Activated CD4-positive, alpha-beta T cell treated with anti-CD3 and anti-CD28 coated beads, Interleukin-2, amount 50 U/mL, for 1 hour (primary cell): ENCODE data around the gene HYPK.
A peak's percentile ranks its signal among the peaks of the same experiment; 100 is the strongest.

ENCODE experiments used
- DNase-seq: peaks from one replicate; pipeline ENCODE4 v3.0.0-alpha.2; 2020

The HYPK gene

GRCh38 chr15:43800286-43801141, at the start of gene HYPK:
Gene HYPK (plus strand): TSS chr15:43800599. CDS start chr15:43800623, 24 bp downstream.
- DNase-seq, result peak; percentile 90

DNA sequence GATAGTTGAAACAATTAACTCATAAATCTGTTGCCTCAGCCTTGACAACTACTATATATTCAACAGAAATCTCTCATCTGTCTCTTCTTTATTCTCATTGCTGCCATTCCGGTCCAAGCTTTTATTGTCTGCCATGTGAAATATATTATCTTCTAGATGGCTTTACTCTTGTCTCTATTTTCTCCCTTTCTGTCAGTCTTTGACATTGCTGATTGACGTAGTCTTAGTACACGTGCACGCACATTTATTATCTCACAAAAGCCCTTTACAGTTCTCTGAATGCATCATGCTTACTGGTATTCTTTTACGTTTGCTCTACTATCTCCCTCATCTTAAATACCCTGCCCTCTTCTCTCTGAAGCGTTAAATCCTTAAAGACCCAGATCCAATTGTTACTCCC, 48.5 kb upstream of the HYPK start:
- DNase-seq, result no peak

- no peak for DNase-seq
Observed at GRCh38 chr15:43762824-43763223, 37.6 kb upstream of the HYPK start.

GRCh38 chr15:43763819-43764446, 36.5 kb upstream of the HYPK start:
- DNase-seq, result no peak

GRCh38 chr15:43769584-43770228, 30.7 kb upstream of the HYPK start:
- peak; percentile 68 for DNase-seq

DNA sequence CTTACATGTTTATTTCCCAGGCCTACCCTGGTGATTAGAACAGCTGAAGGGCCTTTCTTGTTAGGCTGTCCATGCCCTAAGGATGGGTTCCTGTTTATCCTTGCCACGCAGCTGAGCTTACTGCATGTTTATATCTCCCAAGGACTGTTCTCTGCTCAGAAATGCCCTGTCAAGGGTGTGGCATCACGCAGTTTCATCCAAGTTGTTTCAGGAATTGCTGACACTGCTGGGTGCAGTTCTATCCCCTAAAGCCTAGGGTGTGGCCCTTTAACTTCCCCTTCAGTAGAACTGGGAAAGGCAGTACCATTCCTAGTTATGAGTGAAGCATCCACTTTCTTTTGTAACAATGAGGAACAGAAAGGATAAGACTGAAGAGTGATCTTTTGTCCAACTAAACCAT, 28.6 kb upstream of the HYPK start:
- no peak for DNase-seq

- no peak for DNase-seq
Observed at GRCh38 chr15:43772624-43773023, 27.8 kb upstream of the HYPK start.

DNA sequence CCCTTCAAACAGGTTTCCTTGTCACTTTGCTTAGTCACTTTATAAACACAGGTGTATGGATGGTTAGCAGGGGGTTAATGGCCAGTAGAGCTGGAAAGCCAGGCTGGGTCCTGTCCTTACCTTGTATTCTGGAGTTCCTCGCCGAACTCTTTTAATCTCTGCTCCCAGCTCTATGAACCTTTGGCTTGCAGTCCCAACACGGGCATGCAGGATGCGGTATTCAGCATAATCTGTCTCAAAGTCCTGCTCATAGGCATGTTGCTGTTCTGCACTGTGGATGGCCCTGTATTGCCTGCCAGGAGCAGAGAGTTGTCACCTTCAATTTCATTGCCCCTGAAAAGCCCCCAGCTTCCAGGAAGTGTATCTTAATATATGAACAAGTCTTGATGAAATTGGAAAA, 26.3 kb upstream of the HYPK start:
- no peak for DNase-seq

DNA sequence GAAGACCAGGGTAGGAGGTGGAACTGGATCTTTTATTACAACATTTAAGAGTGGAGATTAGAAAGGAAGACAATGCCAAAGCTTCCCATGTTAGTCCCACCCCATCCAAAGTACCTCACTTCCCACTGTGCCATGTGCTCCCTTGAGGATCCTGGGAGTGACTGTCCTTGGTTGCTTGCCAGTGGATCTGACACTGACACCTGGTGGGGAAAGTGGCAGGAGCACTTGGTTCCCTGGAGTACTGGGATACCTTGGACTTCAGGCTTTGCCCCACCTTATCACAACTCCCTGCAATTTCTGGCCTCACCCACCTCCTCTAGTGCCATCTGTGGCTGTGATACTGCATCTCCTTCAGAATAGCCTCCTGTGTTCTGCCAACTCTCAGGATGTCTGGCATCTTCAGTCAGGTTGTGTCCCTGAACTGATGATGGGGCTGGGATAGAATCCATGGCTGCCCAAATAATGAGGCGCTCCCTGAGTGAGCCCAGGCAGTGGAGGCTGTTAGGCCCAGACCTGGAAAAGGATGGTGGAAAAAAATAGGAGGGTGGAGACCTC, 24.9 kb upstream of the HYPK start:
- DNase-seq, result no peak

DNA sequence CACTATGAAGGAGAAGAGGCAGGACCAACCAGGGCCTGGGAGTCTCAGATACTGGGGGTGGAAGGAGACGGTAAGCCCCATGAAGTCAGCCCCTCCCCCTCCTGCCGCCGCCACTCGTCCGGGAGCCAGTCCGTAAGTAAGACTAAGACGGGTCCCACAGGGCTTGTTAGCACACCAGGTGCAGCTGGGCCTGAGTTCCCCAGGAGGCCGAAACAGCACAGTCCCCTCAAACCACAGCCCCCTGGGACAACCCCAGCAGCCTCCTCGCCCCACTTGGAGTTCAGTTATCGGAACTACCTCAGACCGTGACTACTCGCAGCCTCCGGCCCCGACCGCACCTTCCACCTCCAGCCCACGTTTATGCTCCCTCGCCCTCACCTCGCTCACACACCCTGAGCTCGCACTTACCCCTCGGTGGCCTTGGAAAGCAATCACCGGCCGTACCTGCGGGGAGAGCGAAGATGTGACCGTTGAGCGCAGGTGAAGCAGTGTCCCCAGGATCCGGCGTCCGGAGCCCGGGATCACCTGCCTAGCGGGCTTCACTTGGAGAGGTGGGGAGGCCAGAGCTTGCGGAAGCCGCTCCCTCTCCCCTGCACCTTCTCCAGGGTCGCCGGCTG, 24.2 kb upstream of the HYPK start:
- no peak for DNase-seq

DNA sequence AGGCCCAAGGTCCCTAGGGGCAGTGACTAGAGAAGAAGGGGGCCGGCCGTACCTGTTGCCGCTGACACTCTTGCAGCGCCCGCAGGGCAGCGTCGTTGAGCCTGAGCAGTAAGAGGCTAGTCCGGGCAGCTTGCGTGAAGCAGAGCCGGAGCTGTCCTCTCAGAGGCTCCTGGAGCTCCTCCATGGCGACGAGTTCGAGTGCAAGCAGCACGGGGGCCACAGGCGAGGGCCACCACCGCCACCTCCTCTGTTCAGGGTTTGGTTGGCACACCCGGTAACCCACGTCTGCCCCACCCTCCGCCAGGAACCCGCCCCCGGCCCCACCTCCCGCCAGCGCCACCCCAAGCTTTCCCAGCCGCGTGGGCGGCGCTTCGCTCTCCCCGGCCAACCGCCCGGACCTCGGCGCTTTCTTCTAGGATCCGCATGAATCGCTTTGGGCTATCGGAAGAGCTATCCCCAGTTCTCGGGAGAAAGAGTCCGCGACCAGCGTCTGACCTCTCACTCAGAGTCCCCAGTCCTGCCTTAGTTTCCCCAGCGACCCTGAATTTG, 23.6 kb upstream of the HYPK start, which contains the start of gene ELL3:
ELL3 (minus strand) TSS at position 249 of the 549 bp plus-strand sequence; CDS start at position 184, 65 bp downstream.
- DNase-seq, result peak; percentile 74

- DNase-seq, result peak; percentile 80
Observed at GRCh38 chr15:43777267-43777914, 23.0 kb upstream of the HYPK start.

GRCh38 chr15:43779016-43779415, 21.4 kb upstream of the HYPK start:
- no peak for DNase-seq

- no peak for DNase-seq
Observed at GRCh38 chr15:43789409-43789808, 11.0 kb upstream of the HYPK start.

DNA sequence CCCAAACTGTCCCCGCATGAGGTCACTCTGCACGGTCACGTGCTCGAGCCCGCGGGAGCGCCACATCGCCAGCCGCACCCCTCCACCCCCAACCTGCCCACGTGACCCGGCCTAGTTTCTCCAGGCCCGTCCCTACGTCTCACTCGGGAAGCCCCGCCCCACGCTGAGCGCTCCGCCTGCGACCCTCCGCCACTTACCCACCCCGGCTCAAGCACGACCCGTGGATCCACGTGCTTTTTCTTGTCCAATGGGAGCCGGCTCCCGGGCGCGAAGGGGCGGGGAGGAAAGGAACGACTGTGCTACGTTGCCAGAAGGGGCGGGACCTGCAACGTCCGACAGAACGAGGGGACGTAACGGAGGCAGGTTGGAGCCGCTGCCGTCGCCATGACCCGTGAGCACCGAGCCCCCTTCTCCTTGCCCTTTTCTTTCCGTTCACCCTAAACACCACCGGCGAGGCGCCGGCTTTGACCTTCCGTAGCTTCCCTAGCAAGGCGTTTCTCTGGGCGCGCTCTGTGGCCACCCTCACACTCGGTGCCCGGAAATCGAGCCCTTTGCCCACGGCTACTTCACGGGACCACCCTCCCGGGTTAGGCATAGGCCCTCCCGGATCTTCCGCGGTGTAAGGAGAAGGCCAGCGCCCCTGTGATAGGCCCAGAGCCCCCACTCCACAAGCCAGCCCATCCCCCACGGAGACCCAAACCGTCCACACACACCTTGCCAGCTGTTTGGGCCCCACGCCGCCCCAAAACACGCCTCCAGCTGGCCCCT, 8.2 kb upstream of the HYPK start, which contains the start of gene SERF2:
SERF2 (plus strand) TSS at position 328 of the 768 bp plus-strand sequence; CDS start at position 385, 57 bp downstream.
- DNase-seq, result peak; percentile 99

DNA sequence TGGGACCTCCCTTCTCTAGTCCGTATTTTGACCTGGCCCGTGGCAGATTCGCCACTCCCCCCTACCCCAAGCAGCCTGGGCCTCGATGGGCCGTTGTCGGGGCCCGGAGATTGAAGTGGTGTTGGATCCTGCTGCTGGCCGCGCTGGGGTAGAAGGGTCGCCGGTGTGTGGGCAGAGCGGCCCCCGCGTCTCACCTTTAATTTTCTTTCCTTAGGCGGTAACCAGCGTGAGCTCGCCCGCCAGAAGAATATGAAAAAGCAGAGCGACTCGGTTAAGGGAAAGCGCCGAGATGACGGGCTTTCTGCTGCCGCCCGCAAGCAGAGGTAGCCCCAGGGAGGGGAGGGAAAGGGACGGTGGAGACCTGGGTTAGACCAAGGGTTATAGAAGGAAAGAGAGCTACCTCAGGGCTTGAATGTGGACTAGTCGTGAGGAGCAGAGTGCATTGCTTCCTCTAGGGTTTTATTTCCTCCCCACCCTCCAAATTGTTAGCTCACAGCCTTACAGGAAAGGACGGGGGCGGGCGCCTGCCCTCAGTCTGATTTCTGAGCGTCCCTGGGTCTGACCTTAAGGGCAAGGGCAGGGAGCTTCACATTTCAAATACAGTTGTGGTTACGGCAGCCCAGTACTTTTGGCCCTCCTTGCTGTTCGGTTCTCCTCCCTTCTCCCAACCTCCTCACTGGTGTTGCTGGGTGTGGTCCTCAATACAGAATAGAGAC, 7.5 kb upstream of the HYPK start:
- DNase-seq, result no peak

DNA sequence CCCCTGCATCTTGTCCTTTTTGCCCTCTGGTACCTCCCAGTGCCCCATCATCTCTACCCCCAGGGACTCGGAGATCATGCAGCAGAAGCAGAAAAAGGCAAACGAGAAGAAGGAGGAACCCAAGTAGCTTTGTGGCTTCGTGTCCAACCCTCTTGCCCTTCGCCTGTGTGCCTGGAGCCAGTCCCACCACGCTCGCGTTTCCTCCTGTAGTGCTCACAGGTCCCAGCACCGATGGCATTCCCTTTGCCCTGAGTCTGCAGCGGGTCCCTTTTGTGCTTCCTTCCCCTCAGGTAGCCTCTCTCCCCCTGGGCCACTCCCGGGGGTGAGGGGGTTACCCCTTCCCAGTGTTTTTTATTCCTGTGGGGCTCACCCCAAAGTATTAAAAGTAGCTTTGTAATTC, 6.8 kb upstream of the HYPK start:
- no peak for DNase-seq

DNA sequence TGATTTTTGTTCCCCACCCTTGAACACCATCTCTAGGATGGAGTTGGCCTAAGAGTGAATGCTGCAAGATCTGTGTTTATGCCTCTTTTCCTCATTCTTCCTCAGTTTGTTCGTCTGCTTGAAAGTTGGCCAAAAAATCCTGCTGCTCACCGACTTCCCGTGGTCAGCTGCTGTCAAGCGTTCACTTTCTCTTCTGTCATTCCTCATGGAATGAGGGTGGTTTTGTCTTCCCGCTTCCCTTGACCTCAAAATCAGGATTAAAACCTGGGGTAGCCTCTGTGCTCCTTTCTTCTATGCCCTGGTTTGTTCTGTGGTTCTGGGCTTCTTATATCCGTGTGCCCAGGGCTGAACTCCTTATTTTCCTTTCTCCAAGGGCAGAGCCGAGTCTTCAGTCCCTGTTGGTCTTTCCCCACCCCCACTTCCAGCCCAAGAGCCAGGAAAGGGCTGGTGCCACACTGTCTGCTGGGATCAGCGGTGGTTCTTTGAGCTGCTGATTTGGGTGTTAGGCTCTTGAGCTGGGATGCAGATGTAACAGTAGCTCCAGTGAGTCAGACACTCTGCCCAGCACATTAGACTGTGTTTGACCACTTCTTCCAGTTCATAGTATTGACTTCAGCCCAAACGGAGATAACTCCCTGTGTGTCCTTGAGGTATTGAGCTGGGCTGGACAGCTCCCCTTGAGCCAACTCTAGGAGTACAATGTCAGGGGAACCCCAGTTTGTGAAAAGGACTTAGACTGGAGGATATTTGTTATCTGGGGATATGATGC, 5.9 kb upstream of the HYPK start:
- DNase-seq, result no peak

DNA sequence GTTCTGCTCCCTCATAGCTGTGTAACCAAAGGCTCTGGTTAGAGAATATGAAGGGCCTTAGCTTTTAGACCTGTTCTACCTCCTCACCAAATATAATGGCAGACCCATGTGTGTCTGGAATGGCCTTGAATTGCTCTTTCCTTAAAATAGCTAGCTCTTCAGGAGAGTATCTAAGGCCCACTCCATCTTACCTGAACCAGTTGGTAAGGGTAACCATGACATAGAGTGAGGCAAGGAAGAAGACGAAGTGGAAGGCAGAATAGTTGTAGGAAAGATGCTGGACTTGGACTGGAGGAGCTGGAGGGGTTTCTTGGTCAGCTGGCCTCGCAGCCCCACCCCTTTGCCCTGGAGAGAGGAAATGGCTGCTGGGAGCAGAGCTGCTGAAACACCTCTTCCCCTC, 5.2 kb upstream of the HYPK start:
- no peak for DNase-seq

DNA sequence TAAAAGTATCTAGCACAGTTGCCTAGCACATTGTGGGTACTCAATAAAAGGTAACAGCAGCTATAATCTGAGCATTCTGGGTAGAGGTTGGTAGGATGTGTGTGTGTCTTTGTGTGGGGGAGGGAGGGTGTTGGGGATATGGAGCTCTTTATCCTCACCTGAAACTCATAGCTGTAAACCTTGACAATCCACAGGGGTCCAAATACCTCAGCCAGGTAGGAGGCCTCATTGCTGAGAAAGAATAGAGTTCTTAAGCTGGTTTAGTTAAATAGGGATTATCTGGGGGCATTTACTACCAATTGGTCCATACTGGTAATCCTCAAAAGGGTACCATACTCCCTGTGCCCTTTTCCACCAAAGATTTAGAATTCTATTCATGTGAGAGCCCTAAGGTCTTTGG, 4.4 kb upstream of the HYPK start:
- DNase-seq, result no peak
